Measurements from ENCODE around the gene SCN4A. TPM values are rescaled to one million over a fixed set of nuclear protein-coding genes. Genes with fewer than 3 reads are reported as not detected.

The SCN4A gene
- total and polyA plus RNA-seq, 2 of the 13 experiments (the other 11 are each of a cell fraction or from before 2014, with no cell fraction given): 0.02 to 0.03 TPM

DNA sequence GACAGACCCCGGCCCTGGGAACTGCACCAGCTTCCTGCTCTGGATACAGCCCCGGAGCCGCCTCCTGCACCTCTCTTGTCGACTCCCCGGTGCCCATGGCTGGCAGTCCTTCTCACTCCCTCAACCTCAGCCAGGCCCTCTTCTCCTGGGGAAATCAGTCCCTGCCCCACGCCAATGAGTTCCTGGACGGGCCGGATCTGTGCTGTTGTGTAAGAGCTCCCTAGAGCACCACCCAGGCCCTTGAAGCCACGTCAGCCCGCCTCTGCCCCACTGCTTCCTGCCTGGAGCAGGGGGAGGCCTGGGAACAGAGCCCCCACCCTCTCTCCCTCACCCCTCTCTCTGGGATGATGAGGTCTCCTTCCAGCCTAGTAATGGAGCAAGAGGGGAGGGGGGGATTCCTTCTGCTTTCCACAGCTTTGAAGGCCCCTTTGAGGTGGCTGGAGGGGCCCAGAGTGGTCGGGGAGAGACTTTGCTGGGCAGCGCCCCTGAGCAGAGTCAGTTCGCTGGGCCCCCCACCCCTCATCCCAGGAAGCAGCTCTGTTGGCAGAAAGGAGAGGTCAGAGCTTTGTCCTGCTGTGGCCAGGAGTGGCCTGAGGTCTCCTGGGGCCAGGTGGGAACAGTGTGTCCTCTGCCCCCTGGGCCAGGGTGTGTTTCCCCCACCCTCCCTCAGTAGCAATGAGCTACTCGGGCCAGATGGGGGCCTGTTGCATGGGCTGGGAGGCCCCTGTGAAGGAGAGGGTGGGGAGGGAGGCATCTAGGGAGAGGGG is 29.2 kb upstream of the SCN4A start (continued):
- TF ChIP-seq, protein P1, sequence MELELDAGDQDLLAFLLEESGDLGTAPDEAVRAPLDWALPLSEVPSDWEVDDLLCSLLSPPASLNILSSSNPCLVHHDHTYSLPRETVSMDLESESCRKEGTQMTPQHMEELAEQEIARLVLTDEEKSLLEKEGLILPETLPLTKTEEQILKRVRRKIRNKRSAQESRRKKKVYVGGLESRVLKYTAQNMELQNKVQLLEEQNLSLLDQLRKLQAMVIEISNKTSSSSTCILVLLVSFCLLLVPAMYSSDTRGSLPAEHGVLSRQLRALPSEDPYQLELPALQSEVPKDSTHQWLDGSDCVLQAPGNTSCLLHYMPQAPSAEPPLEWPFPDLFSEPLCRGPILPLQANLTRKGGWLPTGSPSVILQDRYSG (CRISPR knock-in tag; IDR thresholded peaks at IDR 0.05): no peak
- TF ChIP-seq NRL (CRISPR knock-in tag; IDR thresholded peaks at IDR 0.05; ENCODE audit: borderline replicate concordance) (no peak), ZSCAN25 (CRISPR knock-in tag; IDR thresholded peaks at IDR 0.05) (peak; percentile 62; the same call in 1 of the 2 replicates), ZNF761 (CRISPR knock-in tag; conservative IDR thresholded peaks at IDR 0.05) (no peak), TBX3 (IDR thresholded peaks at IDR 0.05; ENCODE audit: borderline replicate concordance) (no peak), GTF2F1 (IDR thresholded peaks at IDR 0.05; ENCODE audit: low read length) (no peak), TEAD3 (CRISPR knock-in tag; optimal IDR thresholded peaks at IDR 0.05; ENCODE audit: borderline replicate concordance) (peak; percentile 21), ZFP36L2 (CRISPR knock-in tag; IDR thresholded peaks at IDR 0.05) (no peak), ZNF10 (CRISPR knock-in tag; IDR thresholded peaks at IDR 0.05; ENCODE audit: borderline replicate concordance, low read depth) (0 out of 2 replicates have a peak, but pooled peaks have one; percentile 63), MBD4 (IDR thresholded peaks at IDR 0.05; ENCODE audit: borderline replicate concordance, low read length) (no peak), RFX3 (CRISPR knock-in tag; IDR thresholded peaks at IDR 0.05) (no peak), ZFP1 (CRISPR knock-in tag; IDR thresholded peaks at IDR 0.05) (no peak), TCF7L2 (IDR thresholded peaks at IDR 0.05; ENCODE audit: low read depth, low read length) (no peak), CEBPB (IDR thresholded peaks at IDR 0.05; ENCODE audit: borderline replicate concordance, low read depth, low read length) (peak; percentile 64; the same call in 1 of the 2 replicates)
- TF ChIP-seq, protein P2, sequence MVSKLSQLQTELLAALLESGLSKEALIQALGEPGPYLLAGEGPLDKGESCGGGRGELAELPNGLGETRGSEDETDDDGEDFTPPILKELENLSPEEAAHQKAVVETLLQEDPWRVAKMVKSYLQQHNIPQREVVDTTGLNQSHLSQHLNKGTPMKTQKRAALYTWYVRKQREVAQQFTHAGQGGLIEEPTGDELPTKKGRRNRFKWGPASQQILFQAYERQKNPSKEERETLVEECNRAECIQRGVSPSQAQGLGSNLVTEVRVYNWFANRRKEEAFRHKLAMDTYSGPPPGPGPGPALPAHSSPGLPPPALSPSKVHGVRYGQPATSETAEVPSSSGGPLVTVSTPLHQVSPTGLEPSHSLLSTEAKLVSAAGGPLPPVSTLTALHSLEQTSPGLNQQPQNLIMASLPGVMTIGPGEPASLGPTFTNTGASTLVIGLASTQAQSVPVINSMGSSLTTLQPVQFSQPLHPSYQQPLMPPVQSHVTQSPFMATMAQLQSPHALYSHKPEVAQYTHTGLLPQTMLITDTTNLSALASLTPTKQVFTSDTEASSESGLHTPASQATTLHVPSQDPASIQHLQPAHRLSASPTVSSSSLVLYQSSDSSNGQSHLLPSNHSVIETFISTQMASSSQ (IDR thresholded peaks at IDR 0.05; ENCODE audit: low read depth): no peak
- TF ChIP-seq, protein P2 (CRISPR knock-in tag; IDR thresholded peaks at IDR 0.05; ENCODE audit: borderline replicate concordance): no peak
- TF ChIP-seq, protein P3, sequence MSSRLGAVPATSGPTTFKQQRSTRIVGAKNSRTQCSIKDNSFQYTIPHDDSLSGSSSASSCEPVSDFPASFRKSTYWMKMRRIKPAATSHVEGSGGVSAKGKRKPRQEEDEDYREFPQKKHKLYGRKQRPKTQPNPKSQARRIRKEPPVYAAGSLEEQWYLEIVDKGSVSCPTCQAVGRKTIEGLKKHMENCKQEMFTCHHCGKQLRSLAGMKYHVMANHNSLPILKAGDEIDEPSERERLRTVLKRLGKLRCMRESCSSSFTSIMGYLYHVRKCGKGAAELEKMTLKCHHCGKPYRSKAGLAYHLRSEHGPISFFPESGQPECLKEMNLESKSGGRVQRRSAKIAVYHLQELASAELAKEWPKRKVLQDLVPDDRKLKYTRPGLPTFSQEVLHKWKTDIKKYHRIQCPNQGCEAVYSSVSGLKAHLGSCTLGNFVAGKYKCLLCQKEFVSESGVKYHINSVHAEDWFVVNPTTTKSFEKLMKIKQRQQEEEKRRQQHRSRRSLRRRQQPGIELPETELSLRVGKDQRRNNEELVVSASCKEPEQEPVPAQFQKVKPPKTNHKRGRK (CRISPR knock-in tag; IDR thresholded peaks at IDR 0.05): no peak
- TF ChIP-seq, protein P4, sequence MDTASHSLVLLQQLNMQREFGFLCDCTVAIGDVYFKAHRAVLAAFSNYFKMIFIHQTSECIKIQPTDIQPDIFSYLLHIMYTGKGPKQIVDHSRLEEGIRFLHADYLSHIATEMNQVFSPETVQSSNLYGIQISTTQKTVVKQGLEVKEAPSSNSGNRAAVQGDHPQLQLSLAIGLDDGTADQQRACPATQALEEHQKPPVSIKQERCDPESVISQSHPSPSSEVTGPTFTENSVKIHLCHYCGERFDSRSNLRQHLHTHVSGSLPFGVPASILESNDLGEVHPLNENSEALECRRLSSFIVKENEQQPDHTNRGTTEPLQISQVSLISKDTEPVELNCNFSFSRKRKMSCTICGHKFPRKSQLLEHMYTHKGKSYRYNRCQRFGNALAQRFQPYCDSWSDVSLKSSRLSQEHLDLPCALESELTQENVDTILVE (CRISPR knock-in tag; IDR thresholded peaks at IDR 0.05): no peak
- TF ChIP-seq, protein P5, sequence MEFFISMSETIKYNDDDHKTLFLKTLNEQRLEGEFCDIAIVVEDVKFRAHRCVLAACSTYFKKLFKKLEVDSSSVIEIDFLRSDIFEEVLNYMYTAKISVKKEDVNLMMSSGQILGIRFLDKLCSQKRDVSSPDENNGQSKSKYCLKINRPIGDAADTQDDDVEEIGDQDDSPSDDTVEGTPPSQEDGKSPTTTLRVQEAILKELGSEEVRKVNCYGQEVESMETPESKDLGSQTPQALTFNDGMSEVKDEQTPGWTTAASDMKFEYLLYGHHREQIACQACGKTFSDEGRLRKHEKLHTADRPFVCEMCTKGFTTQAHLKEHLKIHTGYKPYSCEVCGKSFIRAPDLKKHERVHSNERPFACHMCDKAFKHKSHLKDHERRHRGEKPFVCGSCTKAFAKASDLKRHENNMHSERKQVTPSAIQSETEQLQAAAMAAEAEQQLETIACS (CRISPR knock-in tag; IDR thresholded peaks at IDR 0.05): no peak
- TF ChIP-seq, protein P6, sequence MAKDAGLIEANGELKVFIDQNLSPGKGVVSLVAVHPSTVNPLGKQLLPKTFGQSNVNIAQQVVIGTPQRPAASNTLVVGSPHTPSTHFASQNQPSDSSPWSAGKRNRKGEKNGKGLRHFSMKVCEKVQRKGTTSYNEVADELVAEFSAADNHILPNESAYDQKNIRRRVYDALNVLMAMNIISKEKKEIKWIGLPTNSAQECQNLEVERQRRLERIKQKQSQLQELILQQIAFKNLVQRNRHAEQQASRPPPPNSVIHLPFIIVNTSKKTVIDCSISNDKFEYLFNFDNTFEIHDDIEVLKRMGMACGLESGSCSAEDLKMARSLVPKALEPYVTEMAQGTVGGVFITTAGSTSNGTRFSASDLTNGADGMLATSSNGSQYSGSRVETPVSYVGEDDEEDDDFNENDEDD (CRISPR knock-in tag; IDR thresholded peaks at IDR 0.05; ENCODE audit: borderline replicate concordance): no peak

All from HepG2 (cell line).